ENCODE measurements around the gene NRAP.

DNA sequence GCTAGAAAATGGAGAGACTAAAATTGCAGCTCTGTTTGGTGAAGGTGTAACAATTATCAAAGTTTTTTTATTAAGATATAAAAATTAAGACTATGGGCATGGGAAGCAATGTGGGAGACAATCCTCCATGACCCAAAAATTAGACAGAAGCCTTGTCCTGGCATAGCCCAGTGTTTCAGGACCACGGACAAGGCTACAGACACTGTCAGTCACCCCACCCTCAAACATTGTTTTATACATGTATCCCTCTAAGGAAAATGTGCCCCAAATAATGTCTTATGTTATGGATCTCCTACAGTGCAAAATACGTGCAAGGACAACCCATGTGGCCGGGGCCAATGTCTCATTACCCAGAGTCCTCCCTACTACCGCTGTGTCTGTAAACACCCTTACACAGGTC, 87.0 kb downstream of the NRAP start:
- TF ChIP-seq CTCF (IDR thresholded peaks at IDR 0.05): no peak
- TF ChIP-seq EP300 (IDR thresholded peaks at IDR 0.05): no peak
- TF ChIP-seq POLR2A (IDR thresholded peaks at IDR 0.05): no peak
